Posterior cingulate gyrus (tissue), 11 donors: Measurements from ENCODE around the gene GALM.
A peak's percentile ranks its signal among the peaks of the same experiment; 100 is the strongest.
"Not testable (repeated sequence)": the region's sequence is repeated elsewhere in the genome, so short reads cannot be mapped to it uniquely, and the experiment has no call there.

Experiments
- DNase-seq, 10 donors: peaks; one replicate each; pipeline versions ENCODE4 v3.0.0 to v3.0.0-alpha.2; 2020 to 2021; ENCODE audit warnings: mixed read lengths in 3 of 10
- intact Hi-C: fragments of 100-400 bp; cut with DNase I; formaldehyde crosslinking; loops from one replicate; pipeline ENCODE4 v1.15.1; 2023

GALM gene

DNA sequence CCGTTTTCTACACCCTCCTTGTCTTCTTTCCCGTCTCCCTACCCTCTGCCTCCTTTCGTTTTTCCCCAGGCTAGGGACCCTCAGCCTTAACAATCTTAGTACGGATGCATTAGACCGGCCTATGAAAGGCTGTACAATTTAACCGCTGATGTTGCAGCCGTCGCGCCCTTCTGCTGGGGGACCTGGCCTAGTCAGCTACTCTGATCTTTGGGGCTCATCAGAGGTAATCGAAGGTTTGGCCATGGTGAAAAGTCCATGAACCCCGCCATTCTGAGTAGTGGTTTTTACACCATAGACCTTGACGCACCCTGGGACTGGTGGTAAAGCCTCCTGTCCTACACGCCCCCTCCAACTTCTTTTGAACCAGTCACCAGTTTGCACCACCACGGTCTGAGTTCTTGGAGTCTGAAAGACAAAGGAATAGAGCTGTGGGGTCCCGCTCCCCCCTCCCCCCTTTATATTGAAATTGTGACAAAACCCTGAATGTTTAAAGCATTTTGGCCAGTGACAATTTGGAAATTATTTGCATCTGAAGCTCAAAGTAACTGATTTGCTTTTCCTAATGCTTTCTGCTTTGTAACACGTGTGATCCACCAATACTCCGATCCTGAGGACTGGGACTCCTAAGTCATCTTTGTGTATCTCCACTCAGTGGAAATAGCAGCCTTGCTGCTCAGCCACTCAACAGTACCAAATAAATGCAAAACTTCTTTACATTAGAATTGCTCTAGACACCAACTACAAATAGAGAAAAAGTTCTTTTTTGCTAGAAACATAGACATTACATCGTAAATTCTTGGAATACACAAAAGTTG is 85.9 kb downstream of the GALM start:
- intact Hi-C loops: loop anchor here (1.0 to 2.0 kb wide), 2 partner anchors 26 to 149 kb away; partner anchors contain the start of genes GEMIN6 and HNRNPLL
- DNase-seq: peak in 1 of 10 donors; percentile 17

DNA sequence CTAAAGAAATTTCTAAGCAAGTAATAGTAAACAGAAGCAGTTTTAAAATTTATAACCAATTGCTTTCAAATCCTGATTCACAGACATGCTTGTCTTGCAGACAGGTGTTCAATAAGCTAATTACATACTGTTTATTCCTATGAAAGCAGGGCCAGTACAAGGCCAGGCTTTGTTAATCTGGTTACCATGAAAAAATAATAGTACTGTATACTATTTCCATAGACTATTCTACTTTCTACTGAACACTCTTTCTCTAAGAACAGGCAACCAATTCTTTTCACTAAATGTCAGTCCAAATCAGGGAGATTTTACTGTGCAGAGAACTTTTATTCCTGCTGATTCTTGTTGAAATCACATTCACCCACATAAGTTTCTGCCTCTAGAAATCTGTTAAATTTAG is 88.1 kb downstream of the GALM start:
- intact Hi-C loops: no loop called here
- no peak for DNase-seq

DNA sequence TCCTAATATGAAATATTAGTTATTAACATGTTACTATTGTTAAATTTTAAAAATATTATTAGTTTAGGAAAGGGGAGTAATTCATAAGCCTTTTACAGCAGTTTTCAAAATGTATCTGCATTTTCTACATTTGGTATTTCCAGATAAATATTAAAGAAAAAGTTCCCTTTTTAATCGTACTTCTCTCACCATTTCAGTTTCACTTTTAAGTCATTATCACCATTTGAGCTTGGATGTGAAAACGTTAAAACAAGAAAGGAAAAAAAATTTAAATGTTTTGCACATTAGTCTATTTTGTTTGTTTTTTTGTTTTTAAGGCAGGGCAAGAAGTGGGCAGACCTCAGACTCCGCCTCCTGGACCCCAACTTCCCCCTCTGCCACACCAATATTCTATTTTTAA is 88.6 kb downstream of the GALM start:
- intact Hi-C loops: no loop called here
- no peak for DNase-seq

DNA sequence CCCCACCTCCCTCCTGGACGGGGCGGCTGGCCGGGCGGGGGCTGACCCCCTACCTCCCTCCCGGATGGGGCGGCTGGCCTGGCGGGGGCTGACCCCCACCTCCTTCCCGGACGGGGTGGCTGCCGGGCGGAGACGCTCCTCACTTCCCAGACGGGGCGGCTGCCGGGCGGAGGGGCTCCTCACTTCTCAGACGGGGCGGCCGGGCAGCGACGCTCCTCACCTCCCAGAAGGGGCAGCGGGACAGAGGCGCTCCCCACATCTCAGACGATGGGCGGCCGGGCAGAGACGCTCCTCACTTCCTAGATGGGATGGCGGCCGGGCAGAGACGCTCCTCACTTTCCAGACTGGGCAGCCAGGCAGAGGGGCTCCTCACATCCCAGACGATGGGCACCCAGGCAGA is 90.0 kb downstream of the GALM start:
- DNase-seq, intact Hi-C loops: not testable (repeated sequence)

DNA sequence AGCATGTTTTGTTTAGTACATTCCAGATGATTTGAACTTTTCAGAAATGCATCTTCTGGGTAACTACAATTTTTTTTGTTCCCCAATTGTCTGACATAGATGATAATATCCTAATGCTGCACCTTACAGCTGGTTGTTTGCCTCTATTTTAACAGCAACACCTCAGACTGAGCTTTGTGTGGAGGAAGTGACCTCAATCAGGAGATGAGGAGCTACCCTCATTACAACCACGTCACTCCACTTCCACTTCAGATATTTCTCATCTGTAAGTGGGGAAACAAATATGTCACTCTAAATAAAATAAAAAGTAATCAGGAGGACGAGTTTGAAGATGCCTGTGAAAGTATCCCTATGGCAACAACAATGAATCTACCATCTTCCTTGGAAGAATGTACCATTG is 97.3 kb downstream of the GALM start:
- DNase-seq: no peak
- intact Hi-C loops: no loop called here

DNA sequence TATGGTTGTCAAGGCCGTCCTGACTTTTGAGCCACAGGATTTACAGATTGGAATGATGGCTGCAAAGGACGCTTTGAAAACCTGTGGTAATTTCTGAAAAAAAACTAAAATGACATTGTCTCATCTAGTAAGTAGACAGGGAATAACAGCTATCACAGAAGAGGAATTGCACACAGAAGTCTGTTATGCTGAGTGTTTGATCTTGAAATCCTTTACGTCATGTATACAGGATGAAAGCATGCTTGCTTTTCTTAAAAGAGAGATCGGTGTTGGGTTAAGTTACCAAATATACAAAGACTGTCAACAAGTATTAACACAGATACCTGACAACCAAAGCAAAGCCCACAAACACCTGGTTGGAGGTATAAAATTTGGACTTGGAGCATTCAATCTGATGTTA is 97.8 kb downstream of the GALM start:
- intact Hi-C loops: no loop called here
- no peak for DNase-seq

DNA sequence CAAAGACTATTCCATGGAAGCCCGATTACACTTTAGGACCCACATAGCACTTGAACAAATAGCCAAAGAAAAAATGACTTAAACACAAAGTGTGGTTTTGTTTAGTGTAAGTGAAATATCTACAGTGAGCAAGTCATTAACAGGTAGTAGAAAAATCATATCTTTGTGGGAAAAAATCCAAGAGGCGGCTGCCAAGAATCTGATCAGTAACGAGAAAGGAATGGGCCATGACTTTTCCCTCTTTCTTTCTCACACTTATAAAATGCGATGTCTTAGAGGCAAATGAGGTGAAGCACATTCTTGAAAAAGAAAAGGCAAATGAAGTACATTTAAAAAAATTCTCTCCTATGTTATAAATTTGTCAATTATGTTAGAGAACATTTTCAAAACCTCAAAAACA is 99.2 kb downstream of the GALM start:
- intact Hi-C loops: no loop called here
- no peak for DNase-seq

DNA sequence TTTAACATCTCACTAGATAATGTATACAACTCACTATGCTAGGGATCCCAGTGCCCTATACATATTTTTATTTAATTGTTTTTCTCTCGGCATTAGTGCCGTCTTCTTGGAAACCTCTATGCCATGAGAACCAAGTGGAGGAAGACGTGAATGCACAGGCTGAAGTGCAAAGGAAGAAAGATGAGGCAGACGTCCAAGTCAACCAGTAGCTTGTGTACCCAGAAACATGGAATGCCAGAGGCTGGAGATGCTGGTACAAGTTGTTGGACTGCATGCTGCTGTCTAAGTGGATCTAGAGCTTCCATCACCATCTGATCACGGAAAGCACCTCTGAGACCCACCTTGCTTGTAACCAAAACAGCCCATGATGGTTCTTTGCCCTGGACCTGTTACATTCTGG is 99.6 kb downstream of the GALM start:
- DNase-seq: no peak
- intact Hi-C loops: no loop called here

DNA sequence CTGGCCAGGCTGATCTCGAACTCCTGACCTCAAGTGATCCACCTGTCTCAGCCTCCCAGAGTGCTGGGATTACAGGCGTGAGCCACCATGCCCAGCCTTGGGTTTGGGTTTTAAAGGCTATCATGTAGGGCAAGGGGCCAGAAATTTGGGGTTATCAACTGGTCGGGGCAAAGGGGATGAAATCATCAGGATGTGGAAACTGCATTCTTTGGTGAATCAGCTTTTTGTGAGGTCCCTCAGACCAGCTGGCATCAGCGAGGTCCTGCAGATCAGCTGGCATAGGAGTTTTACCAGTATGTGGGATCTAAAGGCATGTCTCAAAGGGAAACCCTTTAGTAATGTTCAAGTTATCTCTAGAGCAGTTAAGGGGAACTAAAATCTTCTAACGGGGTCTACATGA is 105.7 kb downstream of the GALM start:
- intact Hi-C loops: no loop called here
- no peak for DNase-seq

DNA sequence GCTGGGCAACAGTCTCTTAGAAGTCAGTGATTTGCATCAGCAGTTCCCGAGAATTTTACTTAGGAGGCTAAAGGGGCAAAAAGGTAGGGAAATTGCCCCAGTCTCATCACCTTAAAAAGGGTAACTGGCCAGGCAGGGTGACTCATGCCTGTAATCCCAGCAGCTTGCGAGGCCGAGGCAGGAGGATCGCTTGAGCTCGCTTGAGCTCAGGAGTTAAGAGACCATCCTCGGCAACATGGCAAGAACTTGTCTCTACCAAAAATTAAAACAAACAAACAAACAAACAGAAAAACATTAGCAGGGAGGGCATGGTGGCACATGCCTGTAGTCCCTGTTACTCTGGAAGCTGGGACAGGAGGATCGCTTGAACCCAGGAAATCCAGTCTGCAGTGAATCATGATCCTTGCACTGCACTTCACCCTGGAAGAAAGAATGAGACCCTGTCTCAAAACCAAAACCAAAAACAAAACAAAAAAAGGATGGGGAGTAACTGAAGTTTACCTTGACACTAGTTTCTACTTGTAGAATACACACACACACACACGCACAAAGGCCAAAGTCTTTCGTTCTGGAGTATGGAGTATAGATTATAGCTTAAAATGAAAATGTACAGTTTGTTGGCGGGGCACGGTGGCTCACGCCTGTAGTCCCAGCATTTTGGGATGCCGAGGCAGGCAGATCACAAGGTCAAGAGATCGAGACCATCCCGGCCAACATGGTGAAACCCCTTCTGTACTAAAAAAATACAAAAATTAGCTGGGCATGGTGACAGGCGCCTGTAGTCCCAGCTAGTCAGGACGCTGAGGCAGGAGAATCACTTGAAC is 109.4 kb downstream of the GALM start:
- intact Hi-C loops: no loop called here
- DNase-seq: no peak

DNA sequence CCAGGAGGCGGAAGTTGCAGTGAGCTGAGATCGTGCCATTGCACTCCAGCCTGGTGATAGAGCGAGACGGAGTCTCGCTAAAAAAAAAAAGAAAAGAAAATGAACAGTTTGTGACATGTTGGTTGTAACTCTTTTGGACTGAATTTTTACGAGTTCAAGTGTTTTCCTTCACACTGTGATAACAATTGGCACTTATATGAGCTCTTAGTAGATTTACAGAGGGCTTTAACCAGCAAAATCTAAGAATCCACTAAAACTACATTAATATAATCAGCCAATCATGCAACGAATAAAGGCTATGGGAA is 110.0 kb downstream of the GALM start:
- no peak for DNase-seq

DNA sequence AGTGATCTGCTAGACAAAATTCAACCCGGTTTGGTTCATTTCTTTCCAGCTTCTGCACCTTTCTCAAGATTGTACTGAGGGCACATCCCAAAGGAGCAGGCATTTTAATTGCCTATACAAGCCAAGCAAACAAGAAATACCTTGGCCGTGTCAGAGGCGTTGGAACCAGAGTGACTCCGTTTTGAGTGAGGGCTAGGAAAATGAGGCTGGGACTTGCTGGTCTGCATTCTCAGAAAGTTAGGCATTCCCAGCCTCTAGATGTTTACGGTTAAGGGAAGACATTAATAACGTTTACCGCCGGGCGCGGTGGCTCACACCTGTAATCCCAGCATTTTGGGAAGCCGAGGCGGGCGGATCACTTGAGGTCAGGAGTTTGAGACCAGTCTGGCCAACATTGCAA is 110.6 kb downstream of the GALM start:
- DNase-seq: no peak
- intact Hi-C loops: no loop called here

More for the DNA sequence above, 110.0 kb downstream of the GALM start:
- intact Hi-C loops: no loop called here

DNA sequence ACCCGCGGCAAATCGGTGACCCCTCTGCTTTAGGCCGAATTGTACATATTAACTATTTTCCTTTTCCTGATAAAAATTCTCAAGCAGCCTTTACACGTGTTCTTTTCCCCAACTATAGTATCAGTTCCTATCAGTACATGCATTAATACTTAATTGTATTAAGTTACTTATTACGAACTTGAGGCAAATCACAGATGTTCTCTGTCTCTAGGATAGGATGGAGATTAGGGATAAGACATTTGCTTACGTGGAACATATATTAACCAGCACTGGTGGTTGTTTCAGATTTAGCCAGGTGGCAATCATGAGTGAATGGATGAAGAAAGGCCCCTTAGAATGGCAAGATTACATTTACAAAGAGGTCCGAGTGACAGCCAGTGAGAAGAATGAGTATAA is 112.8 kb downstream of the GALM start:
- DNase-seq: no peak
- intact Hi-C loops: loop anchor here (1.0 kb wide), 1 partner anchor 27 kb away; the partner anchor contains the start of gene SRSF7

DNA sequence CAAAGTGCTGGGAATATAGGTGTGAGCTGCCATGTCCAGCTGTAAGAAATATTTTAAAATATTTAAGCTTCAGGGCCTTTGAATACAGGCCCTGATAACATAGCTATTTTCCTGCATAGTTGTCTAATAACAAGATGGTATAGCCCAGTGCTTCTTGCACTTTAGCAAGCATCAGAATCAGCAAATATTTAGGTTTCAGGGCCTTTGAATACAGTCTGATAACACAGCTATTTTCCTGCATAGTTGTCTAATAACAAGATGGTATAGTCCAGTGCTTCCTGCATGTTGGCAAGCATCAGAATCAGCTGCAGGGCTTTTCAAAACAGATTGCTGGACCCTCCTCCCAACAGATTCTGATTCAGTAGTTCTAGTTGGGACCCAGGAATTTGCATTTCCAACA is 117.7 kb downstream of the GALM start:
- intact Hi-C loops: no loop called here
- DNase-seq: no peak
